Measurements from ENCODE around the gene OR8B3. TPM values are rescaled to one million over a fixed set of nuclear protein-coding genes. Genes with fewer than 3 reads are reported as not detected.

Gene OR8B3
- total RNA-seq, result not detected

GRCh38 chr11:124398924-124399323, at the start of gene OR8B3:
Gene OR8B3, minus strand, starts transcription at chr11:124399024. Its CDS starts 1,673 bp downstream, at chr11:124397351.
- no peak for TF ChIP-seq CTCF (IDR thresholded peaks at IDR 0.05)
- no peaks in the 10 kb centered on the region for H3K4me1 ChIP-seq
- DNase-seq, result no peak
- H3K27ac ChIP-seq, result no peak within 1 kb of the TSS
- H3K4me3 ChIP-seq, result no peak within 1 kb of the TSS
- no peaks in the 10 kb centered on the region for H3K9me3 ChIP-seq
- H3K27me3 ChIP-seq, result no peaks in the 10 kb centered on the region
- no peaks in the 10 kb centered on the region for H3K36me3 ChIP-seq

GRCh38 chr11:124446916-124447315, 48.1 kb upstream of the OR8B3 start:
- Histone ChIP-seq H3K4me3 (no peak overlapping the region), H3K36me3 (no peaks in the 10 kb centered on the region), H3K27me3 (no peaks in the 10 kb centered on the region), H3K4me1 (no peaks in the 10 kb centered on the region), H3K9me3 (no peaks in the 10 kb centered on the region), H3K27ac (no peak overlapping the region)
- TF ChIP-seq POLR2A (IDR thresholded peaks at IDR 0.05) (no peak), CTCF (IDR thresholded peaks at IDR 0.05) (no peak)
- DNase-seq, result no peak

- DNase-seq, result no peak
- Histone ChIP-seq H3K4me1 (no peaks in the 10 kb centered on the region), H3K4me3 (no peak within 1 kb of the TSS), H3K36me3 (no peaks in the 10 kb centered on the region), H3K27me3 (no peaks in the 10 kb centered on the region), H3K27ac (no peak within 1 kb of the TSS), H3K9me3 (no peaks in the 10 kb centered on the region)
- no peak for TF ChIP-seq POLR2A (IDR thresholded peaks at IDR 0.05)
- no peak for TF ChIP-seq CTCF (IDR thresholded peaks at IDR 0.05)
Observed at GRCh38 chr11:124445646-124446150, 46.9 kb upstream of the OR8B3 start, which contains the start of gene OR8B8. Gene OR8B8, minus strand, starts transcription at chr11:124445696. Its CDS starts 4,611 bp downstream, at chr11:124441085.

- H3K27me3 ChIP-seq, result no peaks in the 10 kb centered on the region
- no peaks in the 10 kb centered on the region for H3K36me3 ChIP-seq
- no peak overlapping the region for H3K4me3 ChIP-seq
- no peaks in the 10 kb centered on the region for H3K4me1 ChIP-seq
- TF ChIP-seq CTCF (IDR thresholded peaks at IDR 0.05) (no peak), POLR2A (IDR thresholded peaks at IDR 0.05) (no peak)
- H3K27ac ChIP-seq, result no peak overlapping the region
- DNase-seq, result no peak
- H3K9me3 ChIP-seq, result no peaks in the 10 kb centered on the region
Observed at GRCh38 chr11:124442847-124443246, 44.0 kb upstream of the OR8B3 start.

- no peaks in the 10 kb centered on the region for H3K27me3 ChIP-seq
- no peak overlapping the region for H3K27ac ChIP-seq
- no peaks in the 10 kb centered on the region for H3K9me3 ChIP-seq
- no peak for DNase-seq
- no peaks in the 10 kb centered on the region for H3K4me1 ChIP-seq
- H3K36me3 ChIP-seq, result no peaks in the 10 kb centered on the region
- H3K4me3 ChIP-seq, result no peak overlapping the region
- TF ChIP-seq POLR2A (IDR thresholded peaks at IDR 0.05) (no peak), CTCF (IDR thresholded peaks at IDR 0.05) (no peak)
Observed at GRCh38 chr11:124442442-124442841, 43.6 kb upstream of the OR8B3 start.

GRCh38 chr11:124441519-124441918, 42.7 kb upstream of the OR8B3 start:
- no peak for DNase-seq
- H3K4me3 ChIP-seq, result no peak overlapping the region
- TF ChIP-seq POLR2A (IDR thresholded peaks at IDR 0.05) (no peak), CTCF (IDR thresholded peaks at IDR 0.05) (no peak)
- no peaks in the 10 kb centered on the region for H3K27me3 ChIP-seq
- H3K36me3 ChIP-seq, result no peaks in the 10 kb centered on the region
- no peaks in the 10 kb centered on the region for H3K9me3 ChIP-seq
- no peak overlapping the region for H3K27ac ChIP-seq
- no peaks in the 10 kb centered on the region for H3K4me1 ChIP-seq
